HG03064 (cell line): ENCODE data around the gene PHLDA2.

Experiments
- ATAC-seq: cut with Tn5 transposase; IDR thresholded peaks from one replicate; pipeline ENCODE4 v1.9.1; 2021; ENCODE audit warnings: low read depth; ENCODE audit not compliant: unreplicated experiment

PHLDA2 gene

DNA sequence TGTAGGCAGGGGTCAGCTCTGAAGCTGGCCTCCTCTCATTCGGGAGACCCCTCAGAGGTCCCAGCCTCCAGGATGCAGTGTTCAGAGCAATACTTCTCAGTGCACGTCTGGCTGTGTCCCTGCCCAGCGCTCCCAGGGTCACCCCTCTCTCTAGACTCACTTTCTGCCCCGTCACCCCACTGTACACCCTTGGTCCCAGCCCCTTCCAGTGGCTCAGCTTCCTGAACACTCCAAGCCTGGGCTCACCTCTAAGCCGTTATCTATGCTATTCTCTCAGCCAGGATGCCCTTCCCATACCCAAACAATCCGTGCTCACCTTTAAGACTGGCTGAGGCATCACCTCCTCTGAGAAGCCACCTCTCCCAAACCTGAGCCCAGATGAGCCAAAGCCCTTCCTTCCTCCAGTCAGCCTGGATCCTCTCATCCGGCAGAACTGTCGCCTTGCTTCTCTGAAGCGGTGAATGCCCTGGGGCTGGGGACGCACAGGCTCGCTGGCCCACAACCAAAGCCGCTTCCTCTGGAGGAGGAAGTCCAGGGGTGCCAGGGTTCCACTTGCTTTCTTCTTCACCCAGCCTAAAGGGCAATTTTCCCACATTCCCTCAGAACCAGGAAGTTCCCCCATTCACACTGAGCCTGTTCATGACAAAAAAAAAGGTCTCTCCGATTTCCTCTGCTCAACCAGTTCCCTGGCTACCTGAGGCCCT, 30.0 kb downstream of the PHLDA2 start:
- ATAC-seq = no peak

DNA sequence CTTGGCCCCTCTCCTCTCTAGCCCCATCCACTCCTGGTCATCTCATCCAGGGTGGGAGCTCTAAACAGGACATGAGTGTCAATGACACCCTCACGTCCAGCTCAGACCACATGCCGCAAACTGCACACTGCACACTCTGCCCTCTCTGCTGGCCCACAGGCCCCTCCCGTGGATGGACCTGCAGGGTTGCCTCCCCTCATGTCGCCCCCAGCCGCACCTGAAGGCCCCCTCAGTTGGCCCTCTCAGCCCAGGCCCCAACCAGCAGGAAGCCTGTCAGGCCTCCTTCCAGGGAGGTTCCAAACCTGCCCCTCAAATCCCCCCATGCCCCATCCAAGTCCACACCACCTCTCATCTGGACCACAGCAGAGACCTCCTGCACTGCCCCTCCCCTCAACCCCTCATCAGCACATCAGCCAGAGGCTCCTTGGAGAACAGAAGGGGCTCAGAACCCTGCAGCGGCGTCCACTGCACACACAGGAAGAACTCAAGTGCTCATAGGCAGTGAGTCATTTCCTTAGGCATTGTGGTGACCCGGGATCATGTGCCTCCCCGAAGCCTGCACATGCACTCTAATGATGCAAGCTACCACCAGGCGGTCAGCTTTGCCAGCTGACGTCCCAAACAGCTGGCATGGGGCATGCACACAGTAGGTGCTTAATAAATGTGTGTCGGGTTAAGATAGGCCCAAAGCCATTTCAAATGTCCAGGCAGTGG, 30.7 kb downstream of the PHLDA2 start:
- no peak for ATAC-seq

DNA sequence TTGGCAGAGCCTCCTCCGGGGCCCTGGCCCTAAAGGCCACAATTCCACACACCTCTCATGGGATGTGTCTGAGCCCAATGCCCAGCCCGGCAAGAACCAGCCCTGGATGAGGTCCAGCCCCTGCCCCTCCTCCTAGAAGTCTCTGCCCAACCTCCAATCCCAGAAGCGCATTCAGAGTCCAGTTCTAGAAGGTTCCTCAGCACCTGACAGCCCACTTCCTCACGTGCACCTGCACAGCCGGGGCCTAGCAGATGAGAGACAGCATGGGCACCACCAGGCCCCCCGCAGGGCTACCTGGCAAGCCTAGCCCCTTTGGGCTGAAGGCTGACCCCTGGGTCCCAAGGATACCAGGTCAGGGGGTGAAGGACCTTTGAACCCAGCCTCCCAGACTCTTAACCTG, 32.2 kb downstream of the PHLDA2 start:
- no peak for ATAC-seq

DNA sequence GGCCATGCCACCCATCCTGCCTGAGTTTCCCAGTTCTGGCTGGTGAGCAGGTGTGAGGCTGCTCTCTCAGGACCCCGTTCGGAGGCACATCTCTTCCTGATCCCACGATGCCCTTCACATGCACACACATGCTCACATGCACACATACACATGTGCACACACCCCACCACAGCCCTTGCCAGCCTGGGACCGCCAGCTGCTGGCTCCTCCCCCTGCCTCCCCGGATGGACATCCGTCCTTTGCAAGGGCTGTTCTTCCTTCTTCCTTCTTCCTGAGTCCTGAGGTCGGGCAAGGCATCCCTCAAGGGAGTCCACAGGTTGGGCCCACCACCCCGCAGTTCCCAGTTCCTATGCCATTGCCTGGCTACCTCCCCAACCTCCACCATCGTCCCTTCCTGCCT, 33.2 kb downstream of the PHLDA2 start:
- ATAC-seq = no peak

DNA sequence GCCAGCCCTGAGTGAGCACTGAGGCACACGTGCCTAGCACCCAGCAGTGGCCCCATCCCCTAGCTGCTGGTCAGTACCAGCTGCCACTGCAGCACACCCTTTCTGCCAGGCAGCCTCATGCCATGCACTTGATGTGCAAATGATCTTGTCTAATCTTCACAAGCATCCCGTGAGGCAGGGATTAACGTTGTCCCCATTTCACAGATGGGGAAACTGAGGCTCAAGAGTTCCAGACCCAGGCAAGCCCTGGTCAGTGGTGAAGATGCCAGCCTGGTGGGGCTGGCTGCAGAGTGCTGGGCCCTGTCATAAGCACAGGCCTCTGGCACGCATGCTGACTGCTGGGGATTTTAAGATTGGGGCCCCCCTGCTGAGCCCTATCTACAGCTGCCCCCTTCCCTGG, 35.3 kb downstream of the PHLDA2 start:
- ATAC-seq = no peak

DNA sequence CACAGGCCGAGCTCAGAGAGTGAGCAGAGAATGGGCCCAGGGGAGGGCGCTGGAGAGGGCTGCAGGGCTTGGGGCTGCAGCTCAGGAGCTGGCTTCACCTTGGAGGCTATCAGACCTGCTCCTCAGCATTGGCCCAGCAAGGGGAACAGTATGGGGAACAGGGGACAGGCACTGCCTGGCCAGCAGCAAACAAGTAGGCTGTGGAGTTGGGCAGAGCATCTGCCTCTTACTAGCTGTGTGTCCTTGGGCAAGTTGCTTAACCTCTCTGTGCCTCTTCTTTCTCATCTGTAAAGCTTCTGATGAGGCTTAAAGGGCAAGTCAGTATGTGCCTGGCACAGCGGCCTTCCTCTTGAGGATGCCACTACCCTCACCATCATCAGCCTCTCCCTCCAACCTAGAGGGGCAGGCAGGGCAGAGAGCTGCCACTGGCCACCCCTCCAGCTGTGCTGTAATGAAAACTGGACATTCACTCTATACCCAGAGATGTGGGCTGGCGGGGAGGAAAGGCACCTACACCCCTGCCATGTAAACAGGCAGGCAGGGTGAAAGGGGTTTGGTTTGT, 36.2 kb downstream of the PHLDA2 start:
- ATAC-seq = no peak

DNA sequence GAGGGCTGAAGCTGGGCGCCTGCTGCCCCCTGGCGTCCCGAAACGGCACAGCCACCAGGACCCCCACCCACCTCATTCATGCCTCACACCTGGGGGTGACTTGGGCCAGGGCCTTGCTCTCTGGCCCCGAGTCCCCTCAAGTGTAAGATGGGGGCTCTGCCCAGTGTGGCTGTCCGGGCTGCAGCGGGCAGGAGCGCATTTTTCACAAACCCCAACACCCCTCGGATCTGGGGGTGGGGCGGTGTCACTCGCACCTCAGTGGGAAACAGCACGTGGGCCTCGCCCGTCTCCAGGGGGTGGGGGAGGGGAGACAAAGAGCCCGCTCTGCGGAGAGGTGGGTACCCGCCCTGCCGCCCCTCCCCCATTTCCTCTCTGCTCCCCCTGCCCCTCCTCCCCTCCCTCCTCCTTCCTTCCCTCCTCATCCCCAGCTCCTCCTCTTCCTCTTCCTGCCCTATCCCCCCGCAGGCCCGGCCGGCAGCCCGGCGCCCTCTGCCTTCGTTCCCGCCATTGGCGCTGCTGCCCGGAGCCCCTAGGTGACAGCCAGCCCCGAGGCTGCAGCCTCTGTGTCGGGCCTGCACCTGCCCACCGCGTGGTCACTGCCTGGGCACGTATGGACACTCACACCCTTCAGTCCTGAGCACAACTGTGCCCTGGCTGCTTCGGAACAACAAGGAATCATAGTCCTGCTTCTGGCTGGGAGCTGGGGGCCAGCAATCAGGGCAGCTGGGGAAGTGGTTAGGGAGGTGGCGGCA, 36.8 kb downstream of the PHLDA2 start:
- no peak for ATAC-seq

DNA sequence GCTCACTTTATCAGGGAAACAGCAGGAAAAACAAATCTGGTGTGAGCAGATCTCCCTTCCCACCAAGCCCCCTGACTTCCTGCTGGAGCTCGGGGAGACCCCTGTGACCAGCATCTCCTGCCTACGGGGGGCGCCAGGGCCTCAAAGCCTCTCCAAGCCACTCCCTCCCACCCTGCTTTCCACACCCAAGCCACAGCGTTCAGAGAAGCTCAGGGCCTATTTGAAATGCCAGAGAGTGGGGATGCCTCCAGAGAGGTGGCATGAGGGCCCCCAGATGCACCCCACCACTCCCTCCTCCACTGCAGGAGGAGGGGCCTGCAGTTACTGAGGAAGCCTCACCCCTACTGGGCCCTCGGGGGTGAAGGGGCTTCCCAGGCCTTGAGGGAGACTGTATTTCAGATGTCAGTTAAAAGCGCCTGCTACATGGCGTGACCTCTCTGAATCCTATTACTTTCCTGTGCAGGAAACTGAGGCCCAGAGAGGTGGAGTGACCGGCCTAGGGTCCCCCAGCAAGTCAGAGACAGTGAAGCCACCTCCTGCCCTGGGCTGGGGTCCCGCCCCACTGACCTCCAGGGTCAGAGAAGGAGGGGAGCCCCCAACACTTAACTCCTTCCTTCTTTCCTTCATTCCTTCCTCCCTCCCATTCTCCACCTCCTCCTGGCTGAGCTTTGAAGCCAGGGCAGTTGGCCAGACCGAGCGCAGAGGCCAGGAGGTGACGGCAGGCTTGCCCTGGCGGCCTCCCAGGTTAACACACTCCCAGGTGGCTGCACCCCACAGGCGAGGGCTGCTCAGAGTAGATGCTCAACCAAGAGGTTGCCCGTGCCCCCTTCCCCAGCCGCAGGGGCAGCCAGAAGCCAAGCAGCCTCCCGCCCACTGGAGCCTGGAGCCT, 37.6 kb downstream of the PHLDA2 start:
- ATAC-seq = no peak

DNA sequence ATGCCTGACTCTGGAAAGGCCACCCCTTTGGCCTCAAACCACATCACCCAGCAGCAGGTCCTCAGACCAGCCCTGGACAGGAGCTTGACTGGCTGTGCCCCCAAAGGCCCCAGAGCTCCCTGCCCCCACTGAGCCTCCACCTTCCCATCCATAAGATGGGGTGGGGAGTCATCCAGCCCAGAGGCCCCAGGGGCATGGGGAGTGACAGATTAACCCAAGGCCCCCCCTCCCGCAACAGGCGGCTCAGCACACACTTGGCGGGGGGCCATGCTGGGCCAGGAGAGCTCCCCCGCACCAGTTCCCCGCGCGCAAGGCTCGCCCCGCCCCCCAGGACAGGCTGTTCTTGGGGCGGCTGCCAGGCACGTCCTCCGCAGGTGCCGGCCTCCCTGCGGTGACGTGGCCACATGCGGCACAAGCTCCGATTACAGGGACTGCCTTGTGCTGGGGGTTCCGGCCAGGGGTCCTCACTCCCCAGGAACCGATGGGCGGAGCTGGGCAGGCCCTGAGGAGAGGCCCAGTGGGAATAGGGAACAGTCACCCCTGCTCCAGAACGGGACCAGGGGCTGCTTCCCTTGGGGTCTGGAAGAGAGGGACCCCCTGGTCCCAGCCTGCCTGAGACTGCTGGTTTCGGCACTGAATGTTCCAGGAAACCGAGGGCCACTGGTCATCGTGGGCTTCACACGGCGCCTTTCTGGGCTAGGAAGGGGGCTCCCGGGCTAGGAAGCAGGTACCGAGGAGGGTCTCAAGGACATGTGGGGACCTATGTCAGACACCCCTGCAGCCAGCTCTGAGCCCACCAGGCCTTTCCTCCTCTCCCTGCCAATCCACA, 38.5 kb downstream of the PHLDA2 start:
- no peak for ATAC-seq

DNA sequence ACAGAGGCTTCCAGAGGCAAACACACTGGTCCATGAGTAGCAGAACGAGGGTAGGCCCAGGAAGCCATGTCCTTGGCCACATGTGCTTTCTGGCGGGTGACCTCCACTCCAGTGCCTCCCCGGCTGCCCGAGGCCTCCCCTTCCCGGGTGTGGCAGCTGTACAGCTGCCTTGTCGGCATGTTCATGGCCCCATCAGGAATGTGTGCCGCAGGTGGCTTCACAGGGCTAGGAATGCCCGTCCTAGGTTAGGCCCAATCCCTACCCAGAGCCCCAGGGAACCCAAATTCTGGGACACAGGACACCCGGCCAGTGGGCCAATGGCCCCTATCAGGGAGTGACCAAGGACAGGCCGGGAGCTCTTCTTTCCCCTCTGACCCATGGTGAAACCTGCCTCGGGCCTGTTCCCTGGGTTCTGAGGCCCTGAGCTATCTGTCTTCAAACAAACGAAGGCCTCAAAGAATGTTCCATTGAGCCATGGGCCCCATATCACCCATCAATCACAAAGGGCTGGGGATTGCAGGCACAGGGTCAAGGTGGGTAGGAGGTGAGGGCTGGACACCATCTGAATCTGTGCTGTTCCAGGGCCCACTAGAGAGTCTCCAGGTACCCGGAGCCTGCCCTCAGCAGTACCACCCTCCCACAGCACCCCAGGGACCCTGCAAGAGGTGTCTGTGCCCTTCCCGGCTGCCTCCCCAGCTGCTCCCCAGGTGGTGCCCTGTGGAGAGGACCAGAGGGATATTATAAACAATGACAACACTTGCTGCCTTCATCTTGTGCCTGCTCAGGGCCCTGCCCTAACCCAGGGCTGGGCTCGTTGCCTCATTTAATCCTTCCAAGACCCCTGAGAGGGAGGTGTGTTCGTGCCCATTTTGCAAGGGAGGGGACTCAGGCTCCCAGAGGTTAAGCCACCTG, 39.6 kb downstream of the PHLDA2 start:
- no peak for ATAC-seq

DNA sequence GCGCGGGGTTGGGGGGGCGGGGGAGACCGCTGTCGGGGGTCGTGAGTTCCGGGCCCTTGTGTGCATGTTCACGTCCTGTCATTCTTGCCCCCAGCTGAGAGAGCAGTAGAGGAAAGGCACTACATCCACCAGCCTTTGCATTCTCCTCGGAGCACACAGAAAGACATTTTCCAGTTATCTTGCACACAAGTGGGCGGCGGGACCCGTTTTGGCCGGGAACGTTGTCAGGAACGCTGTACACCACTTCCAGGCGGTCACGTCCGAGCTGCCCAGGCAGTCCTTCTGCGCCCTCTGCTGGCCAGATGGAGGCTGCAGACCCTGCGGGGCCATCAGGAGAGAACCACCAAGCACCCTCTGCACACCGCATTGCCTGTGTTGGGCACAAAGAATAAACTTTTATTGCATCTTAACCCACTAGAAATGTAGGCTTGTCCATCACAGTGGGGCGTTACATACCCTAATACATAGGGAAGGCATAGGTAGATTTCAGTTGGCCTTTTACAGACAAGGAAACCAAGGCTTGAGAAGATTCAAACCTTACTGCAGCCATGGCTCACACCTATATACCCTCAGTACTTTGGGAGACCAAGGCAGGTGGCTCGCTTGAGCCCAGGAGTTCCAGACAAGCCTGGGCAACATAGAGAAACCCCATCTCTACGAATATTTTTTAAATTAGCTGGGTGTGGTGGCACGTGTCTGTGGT, 40.8 kb downstream of the PHLDA2 start:
- no peak for ATAC-seq

DNA sequence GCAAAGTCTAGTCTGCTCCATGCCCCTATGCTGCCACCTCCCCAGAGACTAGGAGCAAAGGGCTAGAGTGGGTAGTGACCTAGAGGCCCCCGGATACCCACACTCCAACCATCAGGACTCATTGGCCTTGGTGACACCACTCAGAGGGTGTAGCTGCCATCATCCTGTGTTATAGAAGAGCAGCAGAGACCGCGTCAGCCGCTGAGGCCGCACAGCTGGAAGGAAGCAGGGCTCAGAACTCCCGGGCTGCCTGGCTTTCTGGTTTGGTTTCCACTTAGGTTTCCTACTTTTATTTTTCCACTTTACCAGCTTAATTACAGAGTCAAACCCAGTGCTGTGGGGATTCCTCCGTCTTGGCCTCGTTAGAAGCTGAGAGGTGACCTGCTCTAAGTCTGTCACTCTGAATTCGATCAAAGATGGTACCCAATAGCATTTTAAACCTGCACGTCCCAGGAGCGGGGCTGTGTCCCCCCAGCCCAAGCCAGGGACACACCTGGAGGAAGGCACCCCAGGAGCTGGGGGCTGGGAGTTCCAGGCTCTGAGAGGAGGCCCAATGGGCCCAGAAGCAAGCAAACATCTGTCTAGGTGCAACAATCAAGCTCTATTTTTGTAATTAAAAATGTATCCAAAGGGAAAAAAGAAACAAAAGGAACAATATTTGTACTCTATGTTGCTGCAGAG, 41.6 kb downstream of the PHLDA2 start:
- ATAC-seq = no peak

DNA sequence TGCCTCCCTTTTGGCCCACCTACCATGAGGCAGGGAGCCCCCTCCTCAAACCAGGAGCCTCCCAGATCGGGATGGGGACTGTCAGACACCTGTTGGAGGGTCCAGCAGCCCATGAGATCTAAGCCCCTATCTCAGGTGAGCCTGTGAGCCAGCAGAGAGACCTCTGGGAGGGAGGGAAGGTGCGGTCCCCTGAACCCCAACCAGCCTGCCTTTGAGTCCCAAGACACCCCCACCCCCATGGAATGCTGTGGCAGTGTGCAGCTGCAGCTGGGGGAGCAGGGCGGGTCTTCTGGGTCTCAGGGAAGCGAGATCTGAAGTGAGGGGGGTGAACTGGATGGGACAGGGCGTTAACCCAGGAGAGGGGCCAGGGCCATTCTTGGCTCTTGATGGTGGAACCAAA, 42.3 kb downstream of the PHLDA2 start:
- no peak for ATAC-seq

DNA sequence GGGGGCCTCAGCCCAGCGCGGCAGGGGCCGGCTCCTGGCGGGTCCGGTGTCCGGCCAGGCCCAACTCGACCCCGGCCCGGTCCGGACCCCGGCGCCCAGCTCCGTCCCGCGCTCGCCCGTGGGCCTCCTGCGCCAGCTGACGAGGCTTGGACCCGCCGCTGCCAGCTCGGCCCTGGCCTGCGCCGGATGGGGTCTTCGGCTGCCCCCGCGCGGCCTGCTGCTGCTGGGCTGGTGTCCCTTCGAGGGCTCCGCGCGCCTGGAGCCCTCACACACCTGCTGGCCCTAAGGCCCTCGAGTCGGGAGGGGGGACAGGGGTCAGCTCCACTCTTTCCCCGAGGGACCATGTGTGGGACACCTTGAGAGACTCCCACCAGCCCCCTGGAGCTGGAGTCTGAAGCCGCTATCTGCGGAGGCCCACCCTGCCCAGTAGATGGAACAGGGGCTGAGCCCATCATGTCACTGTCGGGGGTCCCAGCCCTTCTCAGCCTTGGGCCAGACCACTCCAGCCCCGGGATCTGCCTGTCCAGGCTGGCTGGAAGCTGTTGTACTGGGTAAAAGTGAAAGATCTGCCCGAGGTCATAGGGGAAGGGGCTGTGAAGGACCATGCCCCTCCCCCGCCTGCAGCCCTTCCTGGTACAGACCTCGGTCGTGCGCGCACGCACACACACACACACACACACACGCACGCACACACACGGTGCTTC, 42.9 kb downstream of the PHLDA2 start:
- ATAC-seq = peak; percentile 9

DNA sequence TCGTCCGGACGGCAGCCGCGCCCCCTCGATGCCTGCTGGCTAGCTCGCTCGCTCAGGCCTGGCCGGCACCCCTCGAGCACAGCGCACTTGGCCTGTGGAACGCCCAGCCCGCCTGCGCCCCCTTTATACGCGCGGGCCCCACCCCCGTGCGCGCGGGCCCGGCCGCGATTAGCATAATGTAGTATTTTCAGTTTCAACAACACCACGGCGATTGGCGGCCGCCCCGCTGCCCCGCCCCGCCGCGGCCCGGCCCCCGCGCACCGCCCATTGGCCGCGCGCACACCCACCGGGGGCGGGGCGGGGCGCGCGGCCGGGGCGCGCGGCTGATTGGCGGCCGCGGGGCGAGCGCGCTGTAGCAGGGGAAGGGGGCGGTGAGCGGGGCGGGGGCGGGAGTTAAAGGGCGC, 43.5 kb downstream of the PHLDA2 start, which contains the start of gene CDKN1C:
Gene CDKN1C, minus strand, starts transcription at position 98 of the 404 bp plus-strand sequence. CDS start 319 bp downstream, outside the sequence.
- ATAC-seq = peak; percentile 61

DNA sequence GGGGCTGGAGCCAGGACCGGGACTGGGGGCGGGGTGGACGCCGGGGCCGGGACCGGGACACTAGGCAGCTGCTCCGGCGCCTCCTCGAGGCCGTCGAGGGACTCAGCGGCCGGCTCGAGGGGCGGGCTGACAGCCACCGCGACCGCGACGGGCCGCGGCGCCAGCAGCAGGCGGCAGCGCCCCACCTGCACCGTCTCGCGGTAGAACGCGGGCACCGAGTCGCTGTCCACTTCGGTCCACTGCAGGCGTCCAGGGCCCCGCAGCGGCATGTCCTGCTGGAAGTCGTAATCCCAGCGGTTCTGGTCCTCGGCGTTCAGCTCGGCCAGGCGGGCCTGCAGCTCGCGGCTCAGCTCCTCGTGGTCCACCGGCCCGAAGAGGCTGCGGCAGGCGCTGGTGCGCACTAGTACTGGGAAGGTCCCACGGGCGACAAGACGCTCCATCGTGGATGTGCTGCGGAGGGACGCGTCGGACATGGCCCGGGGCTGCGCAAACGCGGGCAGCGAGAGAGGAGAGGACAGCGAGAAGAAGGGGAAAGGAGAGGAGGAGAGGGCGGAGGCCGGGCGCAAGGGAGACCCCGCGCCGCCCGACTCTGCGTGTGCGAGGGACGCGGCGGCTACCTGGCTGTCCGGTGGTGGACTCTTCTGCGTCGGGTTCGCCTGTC, 44.1 kb downstream of the PHLDA2 start:
- ATAC-seq = peak; percentile 20
